GM12891 (cell line): Measurements from ENCODE around the gene KCTD21.
"Not testable (repeated sequence)": the region's sequence is repeated elsewhere in the genome, so short reads cannot be mapped to it uniquely, and the experiment has no call there.

Experiments
- DNase-seq: peaks from one replicate; pipeline ENCODE4 v3.0.0; 2011; ENCODE audit warnings: low spot score; ENCODE audit not compliant: insufficient read length
- FAIRE-seq: peaks from 2 replicates; lab custom pipeline; 2011; peaks lifted over from hg19 to GRCh38; lab: Jason Lieb, UNC
- PAX5 ChIP-seq: IDR thresholded peaks from 2 replicates; pipeline ENCODE4 v1.6.1; 2011; ENCODE audit warnings: low read length, moderate library complexity, mild to moderate bottlenecking; ENCODE audit not compliant: insufficient read depth, severe bottlenecking
- POLR2A ChIP-seq: IDR thresholded peaks from 2 replicates; pipeline ENCODE4 v1.6.1; 2011; ENCODE audit warnings: low read depth, low read length, control low read depth
- POLR2AphosphoS5 ChIP-seq: IDR thresholded peaks from 2 replicates; pipeline ENCODE4 v1.6.1; 2011; ENCODE audit warnings: low read depth, low read length, control low read depth
- POU2F2 ChIP-seq: IDR thresholded peaks from 2 replicates; pipeline ENCODE4 v1.6.1; 2011; ENCODE audit warnings: low read depth, mild to moderate bottlenecking, control low read depth, low read length, moderate library complexity
- SPI1 ChIP-seq: IDR thresholded peaks from 2 replicates; pipeline ENCODE4 v1.6.1; 2011; ENCODE audit warnings: low read depth, low read length, control low read depth
- TAF1 ChIP-seq: IDR thresholded peaks from 2 replicates; pipeline ENCODE4 v1.6.1; 2011; ENCODE audit warnings: low read depth, low read length, control low read depth

Gene KCTD21

DNA sequence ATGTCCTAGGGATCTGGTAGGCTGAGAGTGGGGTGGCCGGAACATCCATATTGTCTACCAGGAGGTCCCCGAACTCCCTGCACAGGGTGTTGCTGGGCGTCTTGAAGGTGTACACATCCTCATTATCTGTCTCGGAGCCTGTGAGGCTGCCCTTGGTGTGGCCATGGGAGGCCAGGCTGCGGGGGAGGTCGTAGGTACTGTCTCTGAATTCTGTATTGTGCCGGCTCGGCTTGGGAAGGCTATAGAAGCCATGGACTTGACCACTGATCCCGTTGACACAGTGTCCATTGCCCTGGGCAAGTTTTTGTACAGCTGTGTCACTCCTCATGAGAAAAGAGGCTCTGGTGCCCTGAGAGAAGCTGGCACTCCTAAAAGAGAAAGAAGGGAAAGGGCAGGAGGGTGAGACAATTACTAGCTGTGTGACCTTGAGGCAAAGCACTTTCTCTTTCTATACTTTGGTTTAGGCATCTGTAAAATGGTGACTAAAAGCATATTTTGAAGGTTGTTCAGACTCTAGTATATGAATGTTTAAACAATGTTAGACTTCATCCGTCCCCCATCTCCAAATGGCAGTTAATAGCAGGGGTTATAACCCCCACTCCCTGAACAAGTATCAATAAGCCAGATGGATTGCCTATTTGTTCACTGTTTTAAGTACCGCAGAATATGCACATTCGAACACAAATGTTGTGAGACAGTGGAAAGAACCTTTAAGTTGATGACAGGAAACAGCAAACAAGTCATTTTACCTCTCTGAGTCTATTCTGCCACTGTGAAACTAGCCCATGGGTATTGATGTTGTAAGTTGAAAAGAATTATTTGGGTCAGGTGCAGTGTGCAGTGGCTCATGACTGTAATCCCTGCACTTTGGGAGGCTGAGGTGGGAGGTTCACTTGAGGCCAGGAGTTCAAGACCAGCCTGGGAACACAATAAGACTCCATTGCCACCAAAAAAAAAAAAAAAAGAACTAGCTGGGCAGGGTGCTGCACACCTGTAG lies 38.6 kb upstream of the KCTD21 start:
- DNase-seq (no peak), FAIRE-seq (peak; percentile 65)
- no peak for TF ChIP-seq POLR2AphosphoS5
- no peak for TF ChIP-seq SPI1

GRCh38 chr11:78224906-78225420 lies 36.5 kb upstream of the KCTD21 start:
- DNase-seq = no peak
- no peak for FAIRE-seq
- TF ChIP-seq POU2F2 (no peak), PAX5 (no peak), TAF1 (no peak), SPI1 (no peak), POLR2A (no peak), POLR2AphosphoS5 (no peak)

DNA sequence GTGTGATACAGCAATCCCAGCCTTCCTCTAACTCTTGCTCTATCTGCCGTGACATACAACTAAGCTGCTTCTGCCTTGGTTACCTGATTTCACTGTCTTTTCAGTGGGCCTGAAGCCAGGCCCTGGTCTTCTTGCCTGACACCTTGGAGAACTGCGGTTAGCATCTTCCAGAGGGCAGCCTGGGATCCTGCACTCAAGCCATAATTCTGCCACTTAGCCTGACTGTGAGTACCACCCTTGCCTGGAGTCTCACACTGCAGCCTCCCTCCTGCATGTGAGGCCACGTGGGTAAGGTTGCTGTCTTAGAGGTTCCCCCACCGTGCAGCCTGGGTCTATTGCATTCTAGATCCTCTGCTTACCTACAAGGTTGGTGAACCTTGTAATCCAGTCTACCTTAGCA lies 36.1 kb upstream of the KCTD21 start:
- no peak for DNase-seq
- TF ChIP-seq POLR2A (no peak), POLR2AphosphoS5 (no peak), PAX5 (no peak)

DNA sequence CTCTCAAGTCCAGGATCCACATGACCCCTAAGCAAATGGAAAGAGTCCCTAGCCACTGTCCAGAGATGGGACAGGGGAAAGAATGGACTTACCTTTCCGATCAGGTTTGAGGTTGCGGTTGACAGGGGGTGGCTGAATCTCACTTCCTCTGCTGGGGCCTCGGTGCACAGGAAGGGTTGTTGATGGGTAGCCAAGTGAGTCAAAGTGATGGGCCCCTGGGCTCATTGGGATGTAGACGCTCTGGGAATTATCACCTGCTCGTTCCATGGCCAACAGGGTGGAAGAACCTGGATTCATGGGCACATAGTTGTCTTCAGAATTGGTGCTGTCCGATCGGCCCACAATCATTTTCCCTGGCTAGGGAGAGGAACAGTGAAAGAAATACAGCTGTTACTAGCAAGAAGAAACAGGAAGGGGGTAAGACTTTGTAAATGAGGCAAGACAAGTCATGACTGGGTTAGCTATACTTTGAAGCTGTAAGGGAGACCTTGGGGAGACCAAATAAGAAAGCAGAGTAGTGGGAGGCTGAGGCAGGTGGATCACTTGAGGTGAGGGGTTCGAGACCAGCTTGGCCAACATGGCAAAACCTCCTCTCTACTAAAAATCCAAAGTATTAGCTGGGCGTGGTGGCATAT lies 35.0 kb upstream of the KCTD21 start:
- FAIRE-seq (peak; percentile 75), DNase-seq (peak; percentile 43)
- TF ChIP-seq POLR2A (no peak), POU2F2 (peak; percentile 56; the same call in 1 of the 2 replicates), TAF1 (no peak), PAX5 (peak; percentile 71), POLR2AphosphoS5 (no peak), SPI1 (peak; percentile 98)

More for the DNA sequence above, 36.1 kb upstream of the KCTD21 start:
- no peak for FAIRE-seq

DNA sequence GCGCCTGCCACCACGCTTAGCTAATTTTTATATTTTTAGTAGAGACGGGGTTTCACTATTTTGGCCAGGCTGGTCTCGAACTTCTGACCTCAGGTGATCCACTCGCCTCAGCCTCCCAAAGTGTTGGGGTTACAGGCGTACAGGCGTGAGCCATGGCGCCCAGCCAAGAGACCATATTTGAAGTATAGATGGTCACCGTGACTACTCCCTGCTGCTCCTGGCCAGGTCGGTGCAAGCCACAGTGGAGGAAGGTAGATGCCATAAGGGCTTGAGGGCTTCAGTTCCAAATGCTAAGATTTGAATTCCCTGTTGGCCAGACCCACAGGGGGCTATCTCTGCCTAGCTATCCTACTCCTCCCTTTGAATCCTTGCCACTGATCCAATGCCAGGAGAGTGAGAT lies 34.3 kb upstream of the KCTD21 start:
- DNase-seq, FAIRE-seq: not testable (repeated sequence)

DNA sequence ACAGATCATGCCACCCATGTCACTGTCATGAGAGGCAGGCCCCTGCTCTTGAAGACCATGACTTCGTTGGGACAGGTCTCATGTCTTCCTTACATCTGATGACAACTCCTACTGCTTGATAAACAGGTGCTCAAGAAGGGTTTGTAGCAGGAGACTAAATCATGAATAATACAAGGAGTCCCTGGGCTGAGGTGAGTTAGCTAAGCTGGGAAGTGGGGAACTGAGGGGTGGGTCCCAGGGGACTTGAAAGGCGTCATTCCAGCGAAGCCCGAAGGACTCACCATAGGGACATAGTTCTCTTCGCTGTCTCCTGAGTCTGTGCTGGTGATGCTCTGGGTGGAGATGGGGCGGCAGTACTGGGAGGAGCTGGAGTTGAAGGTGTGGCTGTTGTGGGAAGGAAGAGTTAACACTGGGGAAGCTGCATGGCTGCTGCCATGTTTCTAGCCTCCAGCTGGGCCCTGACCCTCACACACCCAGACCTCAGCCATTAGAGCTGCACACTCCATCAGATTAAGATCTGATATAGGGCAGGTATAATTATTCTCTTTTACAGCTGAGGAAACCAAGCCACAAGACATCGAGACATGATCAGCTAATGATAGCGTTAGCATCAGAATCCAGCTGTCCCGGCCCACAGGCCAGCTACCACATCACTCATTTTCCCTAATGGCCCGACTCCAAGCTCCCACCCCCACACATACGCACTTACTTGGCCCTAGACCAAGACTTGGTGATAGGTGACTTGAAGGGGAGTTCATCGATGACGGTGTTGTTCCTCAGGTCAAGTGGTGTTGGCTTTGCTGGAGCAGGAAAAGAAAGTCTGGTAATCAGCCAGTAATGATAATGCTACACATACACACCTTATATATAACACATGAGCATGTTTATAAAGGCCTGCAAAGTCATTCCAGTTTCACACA lies 33.2 kb upstream of the KCTD21 start:
- DNase-seq (no peak), FAIRE-seq (peak; percentile 5)
- TF ChIP-seq TAF1 (no peak), POLR2A (no peak), POU2F2 (no peak), SPI1 (no peak), POLR2AphosphoS5 (no peak), PAX5 (no peak)

- no peak for TF ChIP-seq POU2F2
- no peak for TF ChIP-seq TAF1
- TF ChIP-seq PAX5 = no peak
- no peak for TF ChIP-seq SPI1
- no peak for TF ChIP-seq POLR2A
- no peak for TF ChIP-seq POLR2AphosphoS5
- FAIRE-seq = peak; percentile 16
- no peak for DNase-seq
Observed at GRCh38 chr11:78220218-78221157, 32.1 kb upstream of the KCTD21 start.

- no peak for TF ChIP-seq PAX5
- TF ChIP-seq SPI1 = no peak
- no peak for TF ChIP-seq POLR2A
- no peak for TF ChIP-seq POLR2AphosphoS5
- TF ChIP-seq TAF1 = no peak
- TF ChIP-seq POU2F2 = no peak
- FAIRE-seq (no peak), DNase-seq (no peak)
Observed at GRCh38 chr11:78219493-78220217, 31.2 kb upstream of the KCTD21 start.
